ENCODE results near the gene TNFRSF18.
"Not testable (repeated sequence)": the region's sequence is repeated elsewhere in the genome, so short reads cannot be mapped to it uniquely, and the experiment has no call there.

TNFRSF18 gene

DNA sequence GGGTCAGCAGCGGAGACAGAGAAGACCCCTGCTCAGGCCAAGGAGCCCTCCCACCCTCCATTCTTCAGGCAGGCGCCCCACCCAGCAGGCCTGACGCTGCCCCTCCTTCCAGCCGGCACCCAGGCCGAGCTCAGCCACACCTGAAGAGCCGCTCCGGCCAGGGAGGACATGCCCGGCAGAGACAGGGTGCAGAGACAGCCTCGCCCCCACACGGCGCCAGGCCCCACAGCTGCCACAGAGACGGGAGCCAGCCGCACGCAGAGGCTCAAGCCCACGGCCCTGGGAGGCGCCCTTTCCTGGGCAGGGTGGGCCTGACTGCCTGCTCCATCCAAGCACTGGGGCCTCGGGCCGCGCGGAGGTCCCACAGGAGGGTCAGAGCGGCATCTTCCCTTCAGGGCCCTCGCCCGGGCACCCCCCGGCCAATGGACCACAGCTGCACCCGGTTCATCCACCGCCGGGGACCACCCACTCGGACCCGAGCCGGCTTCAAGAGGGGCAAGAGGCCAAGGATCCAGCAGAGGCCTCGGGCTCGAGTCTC lies 27.5 kb downstream of the TNFRSF18 start:
- no peak overlapping the region for H3K9ac ChIP-seq (ENCODE audit: low read depth, low read length)

DNA sequence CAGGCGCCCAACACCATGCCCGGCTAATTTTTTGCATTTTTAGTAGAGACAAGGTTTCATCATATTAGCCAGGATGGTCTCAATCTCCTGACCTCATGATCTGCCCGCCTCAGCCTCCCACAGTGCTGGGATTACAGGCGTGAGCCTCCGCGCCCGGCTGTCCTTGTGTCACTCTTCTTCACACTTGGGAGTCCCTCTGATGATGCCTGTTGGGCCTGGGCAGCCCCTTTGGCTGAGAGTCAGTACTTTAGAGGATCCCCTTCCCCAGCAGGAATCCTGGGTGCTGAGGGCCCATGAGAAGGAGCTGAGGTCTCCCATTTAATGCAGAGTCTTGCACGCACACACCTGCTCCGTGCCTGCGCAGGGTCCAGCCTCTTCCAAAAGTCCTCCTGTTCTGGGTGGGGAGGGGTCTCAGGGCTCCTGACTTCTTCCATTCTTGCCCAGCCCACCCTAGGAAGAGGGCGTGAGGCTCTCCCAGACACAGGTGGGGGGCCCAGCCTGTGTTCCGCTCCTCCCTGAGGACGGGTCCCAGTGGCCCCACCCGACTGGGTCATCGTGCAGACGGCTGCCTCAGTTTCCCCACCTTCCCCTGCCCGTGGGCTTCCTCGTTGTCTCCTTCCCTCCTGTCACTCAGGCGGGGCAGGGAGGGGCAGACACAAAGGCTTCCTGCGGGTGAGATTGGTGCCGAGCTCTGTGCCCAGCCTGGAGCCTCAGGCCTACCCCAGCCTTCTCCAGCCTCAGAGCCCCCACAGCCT lies 28.8 kb downstream of the TNFRSF18 start:
- Histone ChIP-seq H3K9ac (ENCODE audit: low read depth, low read length) (no peak overlapping the region), H3K36me3 (ENCODE audit: insufficient read depth, low read length) (no peaks in the 10 kb centered on the region), H3K9me3 (ENCODE audit: control insufficient read depth, insufficient read depth, low read length) (no peaks in the 10 kb centered on the region), H3K4me1 (ENCODE audit: insufficient read depth, low read length) (no peaks in the 10 kb centered on the region; the same call in 1 of the 2 replicates)

More for the DNA sequence above, 27.5 kb downstream of the TNFRSF18 start:
- no peaks in the 10 kb centered on the region for H3K36me3 ChIP-seq (ENCODE audit: insufficient read depth, low read length)
- H3K9me3 ChIP-seq (ENCODE audit: control insufficient read depth, insufficient read depth, low read length): no peaks in the 10 kb centered on the region
- H3K4me1 ChIP-seq (ENCODE audit: insufficient read depth, low read length): no peaks in the 10 kb centered on the region; the same call in 1 of the 2 replicates

DNA sequence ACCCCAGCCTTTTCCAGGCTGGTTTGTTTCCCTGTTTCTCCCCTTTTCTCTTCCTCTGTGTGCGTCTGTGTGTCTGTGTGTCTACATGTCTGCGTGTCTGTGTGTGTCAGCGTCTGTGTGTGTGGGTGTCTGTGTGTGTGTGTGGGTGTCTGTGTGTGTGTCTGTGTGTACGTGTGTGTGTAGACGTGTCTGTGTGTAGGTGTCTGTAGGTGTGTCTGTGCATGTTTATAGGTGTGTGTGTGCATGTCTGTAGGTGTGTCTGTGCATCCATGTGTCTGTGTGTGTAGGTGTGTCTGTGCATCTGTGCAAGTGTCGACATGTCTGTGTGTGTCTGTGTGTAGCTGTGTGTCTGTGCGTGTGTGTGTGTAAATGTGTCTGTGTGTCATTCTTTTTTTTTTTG lies 29.5 kb downstream of the TNFRSF18 start:
- Histone ChIP-seq H3K9me3 (ENCODE audit: control insufficient read depth, insufficient read depth, low read length) (no peaks in the 10 kb centered on the region), H3K9ac (ENCODE audit: low read depth, low read length) (no peak overlapping the region), H3K4me1 (ENCODE audit: insufficient read depth, low read length) (no peaks in the 10 kb centered on the region; the same call in 1 of the 2 replicates), H3K36me3 (ENCODE audit: insufficient read depth, low read length) (no peaks in the 10 kb centered on the region)

DNA sequence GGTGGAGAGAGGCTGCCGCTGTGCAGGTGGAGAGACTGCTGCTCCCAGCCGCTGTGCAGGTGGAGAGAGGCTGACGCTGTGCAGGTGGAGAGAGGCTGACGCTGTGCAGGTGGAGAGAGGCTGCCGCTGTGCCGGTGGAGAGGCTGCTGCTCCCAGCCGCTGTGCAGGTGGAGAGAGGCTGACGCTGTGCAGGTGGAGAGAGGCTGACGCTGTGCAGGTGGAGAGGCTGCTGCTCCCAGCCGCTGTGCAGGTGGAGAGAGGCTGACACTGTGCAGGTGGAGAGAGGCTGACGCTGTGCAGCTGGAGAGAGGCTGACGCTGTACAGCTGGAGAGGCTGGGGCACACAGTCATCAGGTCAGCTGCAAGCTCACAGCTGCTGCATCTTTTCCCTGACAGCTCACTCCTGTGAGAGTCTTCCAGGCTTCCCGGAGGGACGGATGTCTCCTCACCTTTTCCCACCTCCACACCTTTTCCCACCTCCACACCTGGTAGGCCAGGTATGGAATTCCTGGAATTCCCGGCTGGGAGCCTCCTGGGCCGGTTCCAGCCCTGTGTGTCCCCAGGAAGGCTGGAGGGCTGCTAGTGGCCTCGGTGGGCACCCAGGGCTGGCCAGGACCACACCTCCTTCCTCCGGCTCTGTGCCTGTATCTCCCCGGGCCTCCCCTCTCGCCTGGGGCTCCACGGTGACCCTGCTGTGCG lies 30.2 kb downstream of the TNFRSF18 start:
- not testable (repeated sequence) for H3K9me3 ChIP-seq (ENCODE audit: control insufficient read depth, insufficient read depth, low read length); H3K4me1 ChIP-seq (ENCODE audit: insufficient read depth, low read length); H3K9ac ChIP-seq (ENCODE audit: low read depth, low read length); H3K36me3 ChIP-seq (ENCODE audit: insufficient read depth, low read length)

DNA sequence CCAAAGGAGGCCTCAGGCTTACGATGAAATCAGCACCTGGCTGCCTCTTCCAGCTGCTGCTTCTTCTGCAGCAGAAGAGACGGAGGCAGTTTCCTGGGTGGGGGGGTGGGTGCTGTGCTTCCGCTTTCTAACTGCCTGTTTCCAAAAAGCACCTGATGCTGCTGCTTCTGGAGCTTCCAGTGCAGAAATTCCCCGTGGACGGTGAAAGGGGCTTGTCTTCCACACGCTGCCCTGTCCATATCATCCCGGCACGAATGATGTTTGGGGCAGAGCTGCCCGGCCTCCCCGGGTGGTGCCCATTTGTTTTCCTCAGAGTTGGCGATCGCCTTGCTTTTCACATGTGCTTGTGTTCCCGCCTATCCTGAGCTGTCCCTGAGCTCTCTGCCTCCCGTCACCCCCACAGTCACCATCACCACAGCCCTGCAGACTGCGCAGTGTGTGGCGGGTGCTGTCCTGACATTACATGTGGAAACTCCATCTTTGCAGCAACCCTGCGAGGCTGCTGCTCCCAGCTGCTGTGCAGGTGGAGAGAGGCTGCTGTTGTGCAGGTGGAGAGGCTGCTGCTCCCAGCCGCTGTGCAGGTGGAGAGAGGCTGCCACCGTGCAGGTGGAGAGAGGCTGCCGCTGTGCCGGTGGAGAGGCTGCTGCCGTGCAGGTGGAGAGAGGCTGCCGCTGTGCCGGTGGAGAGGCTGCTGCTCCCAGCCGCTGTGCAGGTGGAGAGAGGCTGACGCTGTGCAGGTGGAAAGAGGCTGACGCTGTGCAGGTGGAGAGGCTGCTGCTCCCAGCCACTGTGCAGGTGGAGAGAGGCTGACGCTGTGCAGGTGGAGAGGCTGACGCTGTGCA lies 30.9 kb downstream of the TNFRSF18 start:
- no peaks in the 10 kb centered on the region; the same call in 1 of the 2 replicates for H3K4me1 ChIP-seq (ENCODE audit: insufficient read depth, low read length)
- no peak overlapping the region for H3K9ac ChIP-seq (ENCODE audit: low read depth, low read length)
- H3K36me3 ChIP-seq (ENCODE audit: insufficient read depth, low read length): no peaks in the 10 kb centered on the region
- H3K9me3 ChIP-seq (ENCODE audit: control insufficient read depth, insufficient read depth, low read length): no peaks in the 10 kb centered on the region

DNA sequence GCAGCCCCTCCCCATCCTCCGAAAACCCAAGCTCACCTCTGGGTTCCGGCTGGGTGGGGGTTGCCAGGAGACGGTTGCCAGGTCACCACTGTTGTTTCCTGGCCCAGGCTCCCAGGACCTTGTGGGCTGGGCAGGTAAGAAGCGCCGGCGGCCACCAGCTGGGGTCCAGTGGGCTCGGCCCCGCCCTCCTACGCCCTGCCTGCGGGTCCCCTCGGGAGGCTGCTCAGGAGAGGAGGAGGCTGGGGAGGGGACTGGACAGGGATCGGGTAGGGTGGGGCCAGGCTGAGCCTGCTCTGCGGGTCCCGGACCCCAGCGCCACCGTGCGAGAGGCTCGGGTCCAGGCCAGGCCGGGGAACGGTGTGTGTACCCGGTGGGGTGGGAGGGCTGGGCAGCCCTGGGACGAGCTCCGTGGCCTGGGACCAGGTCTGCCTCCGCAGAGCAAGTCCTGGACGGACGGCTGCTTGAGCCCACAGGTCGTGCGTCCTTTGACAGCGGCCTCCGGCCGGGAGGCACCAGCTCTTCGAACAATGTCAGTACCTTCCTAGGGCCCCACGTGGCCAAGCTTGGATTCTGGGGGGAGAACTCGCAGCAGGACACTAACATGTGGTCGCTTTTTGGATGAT lies 32.5 kb downstream of the TNFRSF18 start, which contains the start of gene TTLL10:
TSS of gene TTLL10 (plus strand) at position 88 of the 623 bp plus-strand sequence. CDS start 5,336 bp downstream, outside the sequence.
- no peaks in the 10 kb centered on the region; the same call in none of the 2 replicates for H3K4me1 ChIP-seq (ENCODE audit: insufficient read depth, low read length)

DNA sequence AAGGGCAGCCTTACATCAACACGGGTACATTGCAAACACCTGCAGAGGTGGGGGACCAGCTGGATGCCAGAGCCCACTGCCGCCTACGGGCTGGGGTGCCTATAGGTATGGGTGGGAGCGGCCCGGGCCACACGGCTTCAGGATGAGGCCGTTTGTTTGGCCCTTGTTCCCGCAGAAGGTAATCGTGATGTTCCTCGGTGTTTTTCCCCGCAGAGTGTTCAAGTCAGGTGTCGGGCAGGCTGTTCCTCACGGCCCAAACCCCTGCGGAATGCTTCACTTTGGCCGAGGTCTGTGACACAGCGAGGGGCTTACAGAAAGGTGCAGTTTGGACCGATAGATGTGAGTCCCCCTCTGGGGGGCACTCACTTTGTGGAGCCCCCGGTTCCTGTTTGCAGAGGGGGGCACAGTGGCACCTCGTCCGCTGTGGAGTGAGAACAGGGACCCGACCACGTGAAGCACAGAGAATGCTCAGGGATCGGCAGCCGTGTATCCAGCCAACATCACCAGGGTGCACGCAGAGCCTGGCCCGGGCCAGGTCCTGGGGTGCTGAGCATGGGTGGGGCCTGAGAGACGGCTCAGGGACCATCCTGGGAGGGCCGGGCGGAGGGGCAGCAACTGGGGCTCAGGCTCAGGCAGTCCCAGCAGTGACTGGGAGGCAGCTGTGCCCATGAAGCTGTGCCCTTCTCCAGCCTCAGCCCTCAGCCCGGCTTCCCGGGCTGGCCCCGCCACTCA lies 33.2 kb downstream of the TNFRSF18 start:
- Histone ChIP-seq H3K9ac (ENCODE audit: low read depth, low read length) (no peak overlapping the region), H3K36me3 (ENCODE audit: insufficient read depth, low read length) (no peaks in the 10 kb centered on the region), H3K4me1 (ENCODE audit: insufficient read depth, low read length) (no peaks in the 10 kb centered on the region; the same call in none of the 2 replicates), H3K9me3 (ENCODE audit: control insufficient read depth, insufficient read depth, low read length) (no peaks in the 10 kb centered on the region)

More for the DNA sequence above, 32.5 kb downstream of the TNFRSF18 start, which contains the start of gene TTLL10:
- no peak within 1 kb of the TSS for H3K9ac ChIP-seq (ENCODE audit: low read depth, low read length)
- no peaks in the 10 kb centered on the region for H3K36me3 ChIP-seq (ENCODE audit: insufficient read depth, low read length)
- H3K9me3 ChIP-seq (ENCODE audit: control insufficient read depth, insufficient read depth, low read length): no peaks in the 10 kb centered on the region

DNA sequence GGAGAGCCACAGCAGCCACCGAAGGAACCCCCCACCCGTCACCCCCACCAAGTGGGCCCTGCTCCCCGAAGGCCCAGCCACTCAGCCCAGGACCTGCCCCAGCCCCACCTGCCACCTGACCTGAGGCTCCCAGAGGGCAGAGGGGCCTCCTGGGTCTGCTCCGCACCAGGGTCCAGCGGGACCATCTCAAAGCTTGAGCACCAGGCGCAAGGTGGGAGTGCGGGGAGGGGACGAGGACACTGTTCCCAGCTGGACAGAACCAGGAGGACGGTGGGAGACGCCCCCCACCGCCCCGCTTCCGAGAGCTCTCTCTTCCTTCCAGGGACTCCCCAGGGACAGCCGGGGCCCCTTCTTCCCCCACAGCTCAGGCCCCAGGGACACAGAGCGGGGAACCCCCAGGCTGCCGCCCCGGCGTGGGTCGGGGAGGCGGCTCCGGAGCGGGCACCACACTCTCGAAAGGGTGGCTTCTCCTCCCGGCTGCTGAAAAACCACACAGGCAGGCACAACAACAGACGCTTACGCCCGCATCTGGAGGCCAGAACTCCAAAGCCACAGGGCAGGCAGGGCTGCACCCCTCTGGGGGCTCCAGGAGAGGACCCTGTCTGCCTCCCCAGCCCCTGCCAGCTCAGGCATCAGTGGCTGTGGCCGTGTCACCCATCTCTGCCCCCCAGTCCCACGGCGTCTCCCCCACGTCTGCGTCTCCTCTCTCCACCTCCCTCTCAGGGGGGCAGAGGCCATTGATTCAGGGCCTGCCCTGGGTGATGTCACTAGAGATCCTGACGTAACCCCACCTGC lies 34.6 kb downstream of the TNFRSF18 start:
- no peaks in the 10 kb centered on the region for H3K36me3 ChIP-seq (ENCODE audit: insufficient read depth, low read length)
- no peaks in the 10 kb centered on the region for H3K9me3 ChIP-seq (ENCODE audit: control insufficient read depth, insufficient read depth, low read length)
- H3K4me1 ChIP-seq (ENCODE audit: insufficient read depth, low read length): no peaks in the 10 kb centered on the region; the same call in none of the 2 replicates
- H3K9ac ChIP-seq (ENCODE audit: low read depth, low read length): no peak overlapping the region

DNA sequence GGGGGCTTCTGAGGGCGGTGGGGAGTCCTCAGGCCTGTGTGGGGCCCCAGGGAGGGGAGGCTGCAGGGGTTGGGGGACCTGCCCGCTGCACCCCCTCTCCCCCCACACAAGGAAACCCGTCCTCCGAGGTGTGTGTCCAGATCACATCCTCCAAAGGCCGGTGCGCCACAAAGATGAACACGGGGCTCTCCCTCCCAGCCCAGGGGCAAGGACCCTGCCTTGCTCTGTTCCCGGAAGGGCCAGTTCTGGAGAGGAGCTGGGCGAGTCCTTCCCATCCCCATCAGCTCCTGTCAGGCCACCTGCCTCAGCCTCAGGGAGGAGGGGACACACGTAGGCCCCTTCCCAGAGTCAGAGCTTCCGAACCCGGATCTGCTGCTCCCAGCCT lies 35.2 kb downstream of the TNFRSF18 start:
- H3K36me3 ChIP-seq (ENCODE audit: insufficient read depth, low read length): no peaks in the 10 kb centered on the region
- H3K4me1 ChIP-seq (ENCODE audit: insufficient read depth, low read length): no peaks in the 10 kb centered on the region; the same call in 1 of the 2 replicates
- H3K9me3 ChIP-seq (ENCODE audit: control insufficient read depth, insufficient read depth, low read length): no peaks in the 10 kb centered on the region
- H3K9ac ChIP-seq (ENCODE audit: low read depth, low read length): no peak overlapping the region

DNA sequence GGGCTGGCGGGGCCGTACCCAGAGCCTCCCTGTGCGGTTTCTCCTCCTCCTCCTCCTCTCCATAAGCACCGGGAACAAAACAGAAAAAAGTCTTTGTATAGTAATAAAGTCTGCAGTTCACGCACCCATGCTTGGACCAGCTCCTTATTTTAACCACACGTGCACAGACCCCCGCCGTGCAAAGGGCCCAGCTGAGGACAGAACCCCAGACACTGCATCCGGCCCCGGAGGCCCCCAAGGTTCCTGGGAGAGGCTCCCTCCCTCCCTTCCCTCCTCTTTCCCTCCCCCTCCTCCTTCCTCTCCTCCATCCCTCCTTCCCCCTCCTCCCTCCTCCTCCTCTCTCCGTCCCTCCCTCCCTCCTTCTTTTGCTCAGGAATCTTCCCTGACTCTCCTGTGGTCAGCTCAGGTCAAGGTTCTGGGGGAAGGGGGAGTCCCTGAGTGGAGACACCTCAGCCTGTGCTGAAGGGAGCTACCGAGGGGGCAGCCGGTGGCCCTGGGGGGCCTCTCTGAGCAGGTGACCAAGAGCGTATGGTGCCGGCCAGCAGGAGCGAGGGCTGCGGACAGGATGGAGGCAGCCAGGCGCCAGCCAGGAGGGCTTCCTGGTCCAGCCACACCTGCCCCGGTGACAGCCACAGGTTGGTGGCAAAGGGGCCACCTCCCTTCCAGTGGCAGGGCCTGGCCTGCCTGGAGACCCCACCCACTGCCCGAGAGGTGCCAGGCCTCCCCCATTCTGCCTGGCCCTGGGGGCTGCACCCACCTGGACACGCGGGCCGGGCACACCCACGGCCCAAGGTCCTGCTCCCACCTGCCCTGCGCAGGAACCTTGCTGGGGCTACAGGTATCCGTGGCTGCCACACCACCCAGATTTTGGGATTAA lies 35.9 kb downstream of the TNFRSF18 start:
- Histone ChIP-seq H3K4me1 (ENCODE audit: insufficient read depth, low read length) (no peaks in the 10 kb centered on the region; the same call in 1 of the 2 replicates), H3K36me3 (ENCODE audit: insufficient read depth, low read length) (no peaks in the 10 kb centered on the region), H3K9me3 (ENCODE audit: control insufficient read depth, insufficient read depth, low read length) (no peaks in the 10 kb centered on the region), H3K9ac (ENCODE audit: low read depth, low read length) (no peak overlapping the region)

DNA sequence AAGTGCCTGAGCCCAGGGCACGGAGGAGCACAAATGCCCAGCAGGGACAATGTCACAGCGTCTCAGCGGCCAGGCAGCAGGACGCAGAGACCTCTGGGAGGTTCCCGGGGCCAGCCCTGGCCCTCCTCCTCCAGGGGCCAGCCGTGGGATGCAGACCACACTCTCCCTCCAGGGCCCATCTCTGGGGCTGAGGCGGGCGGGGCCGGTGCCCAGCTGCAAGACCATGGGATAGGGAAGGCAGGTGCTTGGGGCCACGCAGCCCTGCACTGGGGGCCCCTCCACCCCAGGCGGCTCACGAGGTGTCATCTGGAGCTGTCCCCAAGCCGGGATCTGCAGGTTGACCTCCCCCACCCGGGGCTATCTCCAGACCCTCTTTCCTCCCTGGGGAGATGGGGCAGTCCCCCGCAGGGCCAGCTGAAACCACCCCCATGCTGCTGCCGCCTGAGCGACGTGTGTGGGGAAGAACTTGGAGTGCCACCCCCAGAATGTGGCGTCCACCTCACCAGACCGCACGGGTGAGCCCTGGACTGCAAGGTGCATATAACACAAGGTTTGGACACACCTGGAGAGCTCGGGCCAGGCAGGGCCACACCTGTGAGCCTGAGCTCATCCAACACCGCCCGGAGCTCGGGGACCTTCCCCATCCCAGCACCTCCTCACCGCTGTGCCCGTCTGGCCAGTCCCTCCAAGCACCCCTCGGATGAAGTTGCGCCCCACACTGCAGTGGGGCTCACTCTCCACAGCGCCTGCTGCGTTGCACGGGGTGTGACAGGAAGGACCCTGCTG lies 36.8 kb downstream of the TNFRSF18 start:
- Histone ChIP-seq H3K9me3 (ENCODE audit: control insufficient read depth, insufficient read depth, low read length) (no peaks in the 10 kb centered on the region), H3K4me1 (ENCODE audit: insufficient read depth, low read length) (no peaks in the 10 kb centered on the region; the same call in 1 of the 2 replicates), H3K36me3 (ENCODE audit: insufficient read depth, low read length) (no peaks in the 10 kb centered on the region), H3K9ac (ENCODE audit: low read depth, low read length) (no peak overlapping the region)
